Mucosa of descending colon (tissue), 3 donors: ENCODE measurements around the gene ADD1. TPM values are rescaled to one million over a fixed set of nuclear protein-coding genes. Genes with fewer than 3 reads are reported as not detected.

Source experiments
- ATAC-seq: fragments of 200-7000 bp; cut with Tn5 transposase; one replicate; pipeline ENCODE4 v1.9.1; 2020; ENCODE audit warnings: mild to moderate bottlenecking, moderate library complexity
- DNase-seq, 3 donors: peaks; one replicate each; pipeline ENCODE4 v3.0.0-alpha.2; 2020
- H3K36me3 ChIP-seq: fragments of 200-600 bp; one replicate; pipeline ENCODE4 v1.8.0; 2021; ENCODE audit warnings: low read depth, mild to moderate bottlenecking
- H3K4me1 ChIP-seq: fragments of 200-600 bp; one replicate; pipeline ENCODE4 v1.8.0; 2021; ENCODE audit warnings: low read depth, mild to moderate bottlenecking
- H3K4me3 ChIP-seq: fragments of 200-600 bp; one replicate; pipeline ENCODE4 v1.8.0; 2021; ENCODE audit warnings: mild to moderate bottlenecking
- H3K9me3 ChIP-seq: fragments of 200-600 bp; one replicate; pipeline ENCODE4 v1.8.0; 2021; ENCODE audit warnings: mild to moderate bottlenecking
- CTCF ChIP-seq: fragments of 200-600 bp; IDR thresholded peaks from one replicate; pipeline ENCODE4 v1.8.0; 2022; ENCODE audit warnings: antibody characterized with exemption, mild to moderate bottlenecking
- intact Hi-C, 2 donors: fragments of 100-400 bp; cut with DNase I in 1 of 2; cut with micrococcal nuclease in 1 of 2; formaldehyde crosslinking; loops; one replicate each; pipeline versions ENCODE4 v1.11.0 to v1.11.1; 2022; cut with DNase I, micrococcal nuclease
- total RNA-seq, 3 donors: library from RNA; stranded (reverse); fragmentation: NEBNext Ultra II Directional in 2 of 3; extraction: Animal tissue kit (Norgen Biotek cat#: 25700) in 2 of 3; gene quantifications; one replicate each; pipeline versions ENCODE4 v1.2.1 to v1.2.4, GENCODE V29; 2021 to 2023
- donor health status: DM: no; HTN: no; CAD: no; lungs with moderate emphysema.
- donor health status: DM: no; HTN: no; CAD: no.
- donor health status: DM: no; HTN: yes; CAD: no.

ADD1 gene
- total RNA-seq, 3 donors from 2014 or later: 201 to 373 (median 261) TPM

- ATAC-seq: no peak
- peaks cover 69% of the 10 kb centered on the region for H3K4me1 ChIP-seq
These were observed 27.8 kb downstream of the ADD1 start for GRCh38 chr4:2871466-2871865.

GRCh38 chr4:2871911-2872310 lies 28.3 kb downstream of the ADD1 start:
- no peaks in the 10 kb centered on the region for H3K36me3 ChIP-seq
- no peak overlapping the region for H3K4me3 ChIP-seq
- H3K9me3 ChIP-seq: no peaks in the 10 kb centered on the region
- peaks cover 65% of the 10 kb centered on the region for H3K4me1 ChIP-seq
- DNase-seq (no peak), ATAC-seq (no peak)
- TF ChIP-seq CTCF: no peak
- intact Hi-C loops: no loop called here

More at GRCh38 chr4:2871466-2871865, 27.8 kb downstream of the ADD1 start:
- no peak for DNase-seq
- H3K36me3 ChIP-seq: no peaks in the 10 kb centered on the region
- TF ChIP-seq CTCF: no peak
- H3K9me3 ChIP-seq: no peaks in the 10 kb centered on the region
- H3K4me3 ChIP-seq: no peak overlapping the region
- intact Hi-C loops: no loop called here

- peak; percentile 93 for ATAC-seq
- H3K9me3 ChIP-seq: no peaks in the 10 kb centered on the region
- intact Hi-C loops: no loop called here
- no peak for TF ChIP-seq CTCF
- no peaks in the 10 kb centered on the region for H3K36me3 ChIP-seq
- DNase-seq: no peak
- H3K4me3 ChIP-seq: no peak overlapping the region
- H3K4me1 ChIP-seq: peaks cover 58% of the 10 kb centered on the region
These were observed 29.7 kb downstream of the ADD1 start for GRCh38 chr4:2873329-2873728.

- Histone ChIP-seq H3K4me1 (peaks cover 43% of the 10 kb centered on the region), H3K4me3 (no peak overlapping the region), H3K9me3 (no peaks in the 10 kb centered on the region), H3K36me3 (no peaks in the 10 kb centered on the region)
- intact Hi-C loops: no loop called here
- DNase-seq (no peak), ATAC-seq (no peak)
- no peak for TF ChIP-seq CTCF
These were observed 31.2 kb downstream of the ADD1 start for GRCh38 chr4:2874861-2875260.

- DNase-seq (no peak), ATAC-seq (no peak)
- no peaks in the 10 kb centered on the region for H3K9me3 ChIP-seq
- no peaks in the 10 kb centered on the region for H3K36me3 ChIP-seq
- no peak overlapping the region for H3K4me3 ChIP-seq
- peaks cover 37% of the 10 kb centered on the region for H3K4me1 ChIP-seq
- intact Hi-C loops: no loop called here
- TF ChIP-seq CTCF: no peak
These were observed 31.9 kb downstream of the ADD1 start for GRCh38 chr4:2875556-2875955.

GRCh38 chr4:2878346-2878745 lies 34.7 kb downstream of the ADD1 start:
- Histone ChIP-seq H3K36me3 (no peaks in the 10 kb centered on the region), H3K9me3 (no peaks in the 10 kb centered on the region), H3K4me3 (no peak overlapping the region), H3K4me1 (peaks cover 19% of the 10 kb centered on the region)
- DNase-seq: no peak
- no peak for ATAC-seq
- intact Hi-C loops: no loop called here
- no peak for TF ChIP-seq CTCF
